ENCODE data around the gene ABCC8. TPM values are rescaled to one million over a fixed set of nuclear protein-coding genes. Genes with fewer than 3 reads are reported as not detected.

The ABCC8 gene
- total RNA-seq, 5 donors from 2014 or later (not counting 1 experiment from before 2014, with no cell fraction given), result not detected

DNA sequence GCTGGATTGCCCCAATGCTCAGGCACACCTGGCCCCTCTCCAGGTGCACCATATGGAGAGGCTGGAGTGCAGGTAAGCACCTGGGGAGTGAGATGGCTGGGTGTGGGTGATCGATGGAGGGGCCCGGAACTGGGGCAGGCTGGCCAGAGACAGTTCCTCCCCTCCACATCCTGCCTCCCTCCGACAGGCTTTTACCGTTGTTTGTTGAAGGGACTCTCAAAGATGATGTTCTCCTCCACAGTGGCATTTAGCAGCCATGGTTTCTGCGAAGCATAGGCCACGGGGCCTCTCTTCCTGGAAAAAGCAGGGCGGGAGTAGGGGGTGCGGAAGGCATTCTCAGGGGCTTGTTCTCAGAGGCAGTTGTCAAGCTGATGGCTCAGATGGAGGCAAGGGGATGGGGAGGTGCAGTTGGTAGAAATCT lies 62.3 kb downstream of the ABCC8 start:
- Histone ChIP-seq H3K4me3 (ENCODE audit: control insufficient read depth in 1 of 2, extremely low read depth in 1 of 2, low read length in 1 of 2) (no peak overlapping the region), H3K9me3 (no peaks in the 10 kb centered on the region), H3K4me1 (ENCODE audit: control insufficient read depth in 1 of 2, extremely low read depth in 1 of 2, insufficient read depth in 2 of 2, low read length in 2 of 2) (peaks cover 2 to 5% of the 10 kb centered on the region in 2 experiments), H3K27me3 (replicated peaks in 1 of 2; ENCODE audit: control insufficient read depth in 2 of 2, extremely low read depth in 1 of 2, insufficient read depth in 2 of 2, low read length in 1 of 2) (peaks cover 0 to 40% of the 10 kb centered on the region in 2 experiments), H3K27ac (ENCODE audit: low read length) (no peak overlapping the region), H3K36me3 (ENCODE audit: control insufficient read depth in 2 of 2, extremely low read depth in 1 of 2, insufficient read depth in 1 of 2, low read length in 1 of 2) (no peaks in the 10 kb centered on the region)
- ChIA-PET POLR2A (no interaction called here), CTCF (no interaction called here)
- H3K27ac Mint-ChIP-seq, result no peak overlapping the region
- no peak overlapping the region for H3K4me3 Mint-ChIP-seq
- H3K9me3 Mint-ChIP-seq, result no peaks in the 10 kb centered on the region
- WGBS (ENCODE audit: insufficient coverage), result 28% methylated on average over 2 of the region's 8 CpGs
- H3K27me3 Mint-ChIP-seq, result peaks cover 20 to 36% of the 10 kb centered on the region in 2 donors
- peaks cover 0 to 6% (median 2%) of the 10 kb centered on the region in 3 donors for H3K4me1 Mint-ChIP-seq
- DNase-seq (no peak), ATAC-seq (replicated peaks in 1 of 4) (no peak)
- no peaks in the 10 kb centered on the region for H3K36me3 Mint-ChIP-seq

DNA sequence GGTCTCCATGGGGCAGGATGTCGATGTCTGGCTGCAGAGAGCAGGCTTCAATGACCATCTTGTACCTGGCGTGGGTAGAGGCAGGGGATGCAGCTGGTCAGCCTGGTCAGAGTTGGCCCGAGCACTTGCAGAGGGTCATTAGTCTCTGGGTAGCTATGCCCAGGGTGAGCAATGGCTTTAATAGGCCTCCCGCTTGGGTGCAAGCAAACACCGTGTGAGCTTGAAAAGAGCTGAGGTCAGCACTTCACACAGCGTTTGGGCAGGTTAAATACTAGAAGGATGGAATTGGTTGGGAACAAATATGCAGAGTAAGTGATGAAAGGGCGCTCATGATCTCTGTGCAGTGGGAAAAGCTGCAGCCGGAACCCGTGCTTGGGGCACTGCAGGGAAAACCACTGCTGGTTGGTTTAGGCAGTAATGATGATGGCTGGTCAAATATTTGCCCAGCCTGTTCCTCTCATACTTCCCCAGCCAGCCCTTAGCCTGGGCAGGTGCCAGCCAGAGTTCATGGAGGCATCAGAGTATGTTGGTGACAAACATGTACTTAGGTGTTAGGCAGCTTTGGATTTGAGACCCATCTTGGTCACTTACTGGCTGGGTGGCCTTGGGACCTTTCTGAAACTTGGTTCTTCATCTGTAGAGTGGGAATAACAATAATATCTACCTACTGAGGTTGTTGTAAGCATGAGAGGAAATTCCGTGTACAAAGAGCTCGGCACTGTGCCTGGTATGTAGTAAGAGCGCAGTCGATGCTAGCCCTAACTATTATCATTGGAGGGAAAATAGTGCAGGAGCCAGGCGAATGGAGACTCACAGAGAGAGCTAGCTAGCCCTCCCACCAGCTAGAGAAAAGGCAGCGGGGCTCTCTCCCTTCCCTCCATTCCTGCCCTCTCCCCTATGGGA lies 63.0 kb downstream of the ABCC8 start:
- ChIA-PET POLR2A (no interaction called here), CTCF (interaction anchor here in 1 of 2 donors (0.5 kb wide), 1 partner anchor 60 kb away, joined by 3 read pairs; no protein-coding TSS in a partner anchor)
- Mint-ChIP-seq H3K36me3 (no peaks in the 10 kb centered on the region), H3K4me1 (peaks cover 0 to 6% (median 2%) of the 10 kb centered on the region in 3 donors), H3K27ac (no peak overlapping the region), H3K9me3 (no peaks in the 10 kb centered on the region), H3K4me3 (no peak overlapping the region), H3K27me3 (peaks cover 16 to 34% of the 10 kb centered on the region in 2 donors)
- DNase-seq (no peak), ATAC-seq (replicated peaks in 1 of 4) (no peak)
- Histone ChIP-seq H3K36me3 (ENCODE audit: control insufficient read depth in 2 of 2, extremely low read depth in 1 of 2, insufficient read depth in 1 of 2, low read length in 1 of 2) (no peaks in the 10 kb centered on the region), H3K9me3 (no peaks in the 10 kb centered on the region), H3K4me3 (ENCODE audit: control insufficient read depth in 1 of 2, extremely low read depth in 1 of 2, low read length in 1 of 2) (no peak overlapping the region), H3K27me3 (replicated peaks in 1 of 2; ENCODE audit: control insufficient read depth in 2 of 2, extremely low read depth in 1 of 2, insufficient read depth in 2 of 2, low read length in 1 of 2) (peaks cover 0 to 36% of the 10 kb centered on the region in 2 experiments), H3K27ac (ENCODE audit: low read length) (no peak overlapping the region), H3K4me1 (ENCODE audit: control insufficient read depth in 1 of 2, extremely low read depth in 1 of 2, insufficient read depth in 2 of 2, low read length in 2 of 2) (peaks cover 2 to 5% of the 10 kb centered on the region in 2 experiments)
- 63% methylated on average over 5 of the region's 15 CpGs for WGBS (ENCODE audit: insufficient coverage)

DNA sequence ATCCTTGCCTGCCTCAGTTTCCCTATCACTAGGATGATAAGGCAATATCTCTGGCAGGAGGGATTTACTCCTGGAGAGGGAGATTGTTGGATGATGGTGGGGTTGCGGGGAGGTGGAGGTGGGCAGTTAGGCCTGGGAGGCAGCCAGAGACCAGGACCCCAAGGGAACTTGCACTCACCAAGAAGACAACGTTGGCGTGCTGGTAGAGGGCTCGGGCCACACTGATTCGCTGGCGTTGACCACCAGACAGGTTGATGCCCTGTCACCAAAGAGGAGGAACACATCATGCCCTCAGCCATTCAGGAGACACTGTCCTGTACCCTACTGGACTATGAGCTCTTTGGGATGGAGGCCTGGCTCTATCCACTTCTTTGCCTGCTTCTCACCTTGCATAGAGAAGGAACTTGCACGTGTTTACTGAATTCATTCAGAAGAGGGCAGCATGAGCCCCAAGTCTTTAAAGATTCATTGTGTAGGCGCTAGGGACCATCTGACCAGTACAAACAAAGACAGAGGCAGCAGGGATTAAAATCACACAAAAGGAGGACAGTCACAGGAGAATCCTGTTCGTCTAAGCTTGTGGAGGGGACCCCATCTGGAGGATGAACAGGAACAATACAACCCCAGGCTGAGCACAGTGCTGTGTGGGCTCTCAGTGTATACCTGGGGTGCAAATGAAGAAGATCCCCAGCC lies 64.0 kb downstream of the ABCC8 start:
- Mint-ChIP-seq H3K4me3 (no peak overlapping the region), H3K36me3 (no peaks in the 10 kb centered on the region), H3K4me1 (peaks cover 0 to 6% (median 2%) of the 10 kb centered on the region in 3 donors), H3K9me3 (no peaks in the 10 kb centered on the region), H3K27ac (no peak overlapping the region), H3K27me3 (peaks cover 9 to 26% of the 10 kb centered on the region in 2 donors)
- no peaks in the 10 kb centered on the region for H3K9me3 ChIP-seq
- peaks cover 0 to 33% of the 10 kb centered on the region in 2 experiments for H3K27me3 ChIP-seq (replicated peaks in 1 of 2; ENCODE audit: control insufficient read depth in 2 of 2, extremely low read depth in 1 of 2, insufficient read depth in 2 of 2, low read length in 1 of 2)
- no peaks in the 10 kb centered on the region for H3K36me3 ChIP-seq (ENCODE audit: control insufficient read depth in 2 of 2, extremely low read depth in 1 of 2, insufficient read depth in 1 of 2, low read length in 1 of 2)
- WGBS (ENCODE audit: insufficient coverage), result 85% methylated on average over 9 of the region's 9 CpGs
- no peak for ATAC-seq (replicated peaks in 1 of 4)
- H3K27ac ChIP-seq (ENCODE audit: low read length), result no peak overlapping the region
- no peak for DNase-seq
- peaks cover 2 to 5% of the 10 kb centered on the region in 2 experiments for H3K4me1 ChIP-seq (ENCODE audit: control insufficient read depth in 1 of 2, extremely low read depth in 1 of 2, insufficient read depth in 2 of 2, low read length in 2 of 2)
- ChIA-PET POLR2A (no interaction called here), CTCF (interaction anchor here in 1 of 2 donors (0.5 kb wide), 1 partner anchor 59 kb away, joined by 3 read pairs; no protein-coding TSS in a partner anchor)
- no peak overlapping the region for H3K4me3 ChIP-seq (ENCODE audit: control insufficient read depth in 1 of 2, extremely low read depth in 1 of 2, low read length in 1 of 2)

DNA sequence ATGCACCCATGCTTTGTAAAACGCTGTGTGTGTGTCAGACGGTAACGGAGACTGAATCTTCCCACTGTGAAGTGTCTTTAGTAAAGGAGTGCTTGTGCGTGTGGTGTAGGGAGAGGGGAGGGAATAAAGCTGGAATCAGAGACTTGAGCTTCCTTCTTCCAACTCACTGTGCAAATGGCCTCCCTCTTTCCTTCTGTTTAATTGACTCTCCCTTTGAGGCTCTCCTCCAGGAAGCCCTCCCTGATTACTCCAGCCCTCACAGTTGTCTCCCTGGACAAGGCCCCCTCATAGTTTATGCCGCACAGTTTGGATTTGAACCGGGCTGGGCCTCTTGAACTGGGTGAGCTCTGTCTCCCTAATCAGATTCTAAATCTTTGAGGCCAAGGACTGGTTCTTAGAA lies 65.2 kb downstream of the ABCC8 start:
- ATAC-seq (replicated peaks in 1 of 4) (no peak), DNase-seq (no peak)
- CTCF ChIA-PET, result interaction anchor here in 1 of 2 donors (0.7 kb wide), 1 partner anchor 76 kb away, joined by 6 read pairs; no protein-coding TSS in a partner anchor
- Mint-ChIP-seq H3K27ac (no peak overlapping the region), H3K36me3 (no peaks in the 10 kb centered on the region), H3K9me3 (no peaks in the 10 kb centered on the region), H3K27me3 (peaks cover 9 to 18% of the 10 kb centered on the region in 2 donors), H3K4me3 (no peak overlapping the region), H3K4me1 (peaks cover 0 to 6% (median 2%) of the 10 kb centered on the region in 3 donors)
- H3K4me3 ChIP-seq (ENCODE audit: control insufficient read depth in 1 of 2, extremely low read depth in 1 of 2, low read length in 1 of 2), result no peak overlapping the region
- peaks cover 0 to 31% of the 10 kb centered on the region in 2 experiments for H3K27me3 ChIP-seq (replicated peaks in 1 of 2; ENCODE audit: control insufficient read depth in 2 of 2, extremely low read depth in 1 of 2, insufficient read depth in 2 of 2, low read length in 1 of 2)
- H3K4me1 ChIP-seq (ENCODE audit: control insufficient read depth in 1 of 2, extremely low read depth in 1 of 2, insufficient read depth in 2 of 2, low read length in 2 of 2), result peaks cover 2 to 5% of the 10 kb centered on the region in 2 experiments
- H3K9me3 ChIP-seq, result no peaks in the 10 kb centered on the region
- H3K36me3 ChIP-seq (ENCODE audit: control insufficient read depth in 2 of 2, extremely low read depth in 1 of 2, insufficient read depth in 1 of 2, low read length in 1 of 2), result no peaks in the 10 kb centered on the region
- POLR2A ChIA-PET, result no interaction called here
- no peak overlapping the region for H3K27ac ChIP-seq (ENCODE audit: low read length)
- 88% methylated on average over 2 of the region's 6 CpGs for WGBS (ENCODE audit: insufficient coverage)

DNA sequence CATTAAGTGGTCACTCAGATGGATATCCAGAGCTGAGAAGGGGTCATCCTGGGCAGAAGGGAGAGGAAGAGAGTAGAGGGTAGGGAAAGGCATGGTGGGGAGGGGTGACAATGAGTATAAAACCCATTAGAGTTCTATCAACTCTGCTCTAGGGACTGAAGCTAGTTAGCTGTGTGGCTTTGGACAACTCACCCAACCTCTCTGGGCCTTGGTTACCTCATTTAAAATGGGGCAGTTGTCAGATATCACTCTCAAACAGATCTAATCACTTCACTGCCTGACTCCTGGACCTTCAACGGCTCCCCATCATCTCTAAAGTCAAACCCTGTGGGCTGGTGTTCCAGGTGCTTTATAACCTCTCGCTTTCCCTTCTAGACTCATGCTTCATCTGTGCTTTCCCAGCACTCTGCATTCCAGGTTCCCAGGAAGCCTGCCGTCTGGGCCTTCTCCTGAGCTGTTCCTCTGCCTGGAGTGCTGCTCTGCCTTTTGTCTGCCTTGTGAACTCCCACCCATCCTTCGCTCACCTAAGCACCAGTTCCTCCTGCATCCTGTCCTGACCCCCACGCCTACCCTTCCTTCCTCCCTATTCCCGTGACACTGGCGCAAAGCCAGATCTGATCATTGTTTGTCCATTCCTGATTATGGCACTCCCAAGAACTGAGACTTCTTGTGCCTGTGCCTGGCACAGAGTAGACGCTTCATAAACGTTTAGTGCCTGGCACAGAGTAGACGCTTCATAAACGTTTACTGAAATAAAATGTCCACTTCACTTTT lies 65.9 kb downstream of the ABCC8 start:
- peaks cover 2 to 5% of the 10 kb centered on the region in 2 experiments for H3K4me1 ChIP-seq (ENCODE audit: control insufficient read depth in 1 of 2, extremely low read depth in 1 of 2, insufficient read depth in 2 of 2, low read length in 2 of 2)
- ChIA-PET POLR2A (no interaction called here), CTCF (interaction anchor here in 1 of 2 donors (0.7 kb wide), 1 partner anchor 76 kb away, joined by 6 read pairs; no protein-coding TSS in a partner anchor)
- H3K4me3 ChIP-seq (ENCODE audit: control insufficient read depth in 1 of 2, extremely low read depth in 1 of 2, low read length in 1 of 2), result no peak overlapping the region
- Mint-ChIP-seq H3K9me3 (no peaks in the 10 kb centered on the region), H3K36me3 (no peaks in the 10 kb centered on the region), H3K4me3 (no peak overlapping the region), H3K27me3 (peaks cover 9 to 15% of the 10 kb centered on the region in 2 donors), H3K27ac (no peak overlapping the region), H3K4me1 (peaks cover 0 to 6% (median 2%) of the 10 kb centered on the region in 3 donors)
- H3K27ac ChIP-seq (ENCODE audit: low read length), result no peak overlapping the region
- H3K36me3 ChIP-seq (ENCODE audit: control insufficient read depth in 2 of 2, extremely low read depth in 1 of 2, insufficient read depth in 1 of 2, low read length in 1 of 2), result no peaks in the 10 kb centered on the region
- H3K9me3 ChIP-seq, result no peaks in the 10 kb centered on the region
- peaks cover 0 to 31% of the 10 kb centered on the region in 2 experiments for H3K27me3 ChIP-seq (replicated peaks in 1 of 2; ENCODE audit: control insufficient read depth in 2 of 2, extremely low read depth in 1 of 2, insufficient read depth in 2 of 2, low read length in 1 of 2)
- ATAC-seq (replicated peaks in 1 of 4) (no peak), DNase-seq (no peak)
- 58% methylated on average over 11 of the region's 11 CpGs for WGBS (ENCODE audit: insufficient coverage)

All from T-cell (primary cell).